Activated CD8-positive, alpha-beta T cell treated with anti-CD3 and anti-CD28 coated beads for 36 hours (primary cell): ENCODE measurements around the gene ACTL7A. TPM values are rescaled to one million over a fixed set of nuclear protein-coding genes. Genes with fewer than 3 reads are reported as not detected.
"Not testable (repeated sequence)": the region's sequence is repeated elsewhere in the genome, so short reads cannot be mapped to it uniquely, and the experiment has no call there.

Source experiments
- ATAC-seq: fragments of 200-7000 bp; cut with Tn5 transposase; one replicate; pipeline ENCODE4 v1.10.0; 2021; ENCODE audit warnings: mild to moderate bottlenecking, moderate library complexity
- CTCF ChIA-PET: fragments of 350-600 bp; sonication (Branson Sonifier 250); formaldehyde crosslinking; loops from one replicate; lab custom pipeline; 2021; ENCODE audit warnings: antibody characterized with exemption; lab: Charles Lee
- POLR2A ChIA-PET: fragments of 350-600 bp; sonication (Branson Sonifier 250); formaldehyde crosslinking; loops from one replicate; lab custom pipeline; 2021; ENCODE audit warnings: antibody characterized with exemption; lab: Charles Lee
- DNase-seq: peaks from one replicate; pipeline ENCODE4 v3.0.0-alpha.2; 2020
- H3K27ac Mint-ChIP-seq: one replicate; pipeline ENCODE4 v1.8.0; 2021; ENCODE audit warnings: mild to moderate bottlenecking, mixed read lengths
- H3K27me3 Mint-ChIP-seq: one replicate; pipeline ENCODE4 v1.8.0; 2021; ENCODE audit warnings: mixed read lengths
- H3K36me3 Mint-ChIP-seq: one replicate; pipeline ENCODE4 v1.8.0; 2021; ENCODE audit warnings: low read depth, mixed read lengths
- H3K4me1 Mint-ChIP-seq: one replicate; pipeline ENCODE4 v1.8.0; 2021; ENCODE audit warnings: low read depth, mixed read lengths
- H3K4me3 Mint-ChIP-seq: one replicate; pipeline ENCODE4 v1.8.0; 2021; ENCODE audit warnings: mild to moderate bottlenecking, moderate library complexity, mixed read lengths
- H3K9me3 Mint-ChIP-seq: one replicate; pipeline ENCODE4 v1.8.0; 2021; ENCODE audit warnings: mixed read lengths
- intact Hi-C: fragments of 100-400 bp; cut with micrococcal nuclease; formaldehyde crosslinking; loops from one replicate; pipeline ENCODE4 v1.10.0; 2022
- total RNA-seq, 2 experiments: library from RNA; stranded (reverse); gene quantifications; one replicate each; pipeline ENCODE4 v1.2.3, GENCODE V29; 2021
- TF ChIP-seq, protein P1 (sequence below): fragments of 200-600 bp; IDR thresholded peaks from one replicate; pipeline ENCODE4 v1.8.0; 2022; ENCODE audit warnings: antibody characterized with exemption, mild to moderate bottlenecking

ACTL7A gene
- total RNA-seq, 2 experiments from 2014 or later = not detected

GRCh38 chr9:108885643-108886348, 23.7 kb downstream of the ACTL7A start:
- ATAC-seq (peak; percentile 100), DNase-seq (peak; percentile 84)
- Mint-ChIP-seq H3K4me3 (peak overlapping the region; percentile 59), H3K27ac (peak overlapping the region; percentile 94), H3K9me3 (no peaks in the 10 kb centered on the region), H3K4me1 (peaks cover 17% of the 10 kb centered on the region), H3K27me3 (no peaks in the 10 kb centered on the region), H3K36me3 (peaks cover 41% of the 10 kb centered on the region)
- CTCF ChIA-PET = interaction anchor here (0.9 to 1.1 kb wide), 2 partner anchors 14 to 48 kb away, joined by 3 to 4 read pairs; partner anchors contain the start of genes ABITRAM and ELP1
- POLR2A ChIA-PET = interaction anchor here (0.9 to 1.1 kb wide), 2 partner anchors 9 to 19 kb away, joined by 3 read pairs; no protein-coding TSS in a partner anchor
- intact Hi-C loops = no loop called here
- TF ChIP-seq, protein P1, sequence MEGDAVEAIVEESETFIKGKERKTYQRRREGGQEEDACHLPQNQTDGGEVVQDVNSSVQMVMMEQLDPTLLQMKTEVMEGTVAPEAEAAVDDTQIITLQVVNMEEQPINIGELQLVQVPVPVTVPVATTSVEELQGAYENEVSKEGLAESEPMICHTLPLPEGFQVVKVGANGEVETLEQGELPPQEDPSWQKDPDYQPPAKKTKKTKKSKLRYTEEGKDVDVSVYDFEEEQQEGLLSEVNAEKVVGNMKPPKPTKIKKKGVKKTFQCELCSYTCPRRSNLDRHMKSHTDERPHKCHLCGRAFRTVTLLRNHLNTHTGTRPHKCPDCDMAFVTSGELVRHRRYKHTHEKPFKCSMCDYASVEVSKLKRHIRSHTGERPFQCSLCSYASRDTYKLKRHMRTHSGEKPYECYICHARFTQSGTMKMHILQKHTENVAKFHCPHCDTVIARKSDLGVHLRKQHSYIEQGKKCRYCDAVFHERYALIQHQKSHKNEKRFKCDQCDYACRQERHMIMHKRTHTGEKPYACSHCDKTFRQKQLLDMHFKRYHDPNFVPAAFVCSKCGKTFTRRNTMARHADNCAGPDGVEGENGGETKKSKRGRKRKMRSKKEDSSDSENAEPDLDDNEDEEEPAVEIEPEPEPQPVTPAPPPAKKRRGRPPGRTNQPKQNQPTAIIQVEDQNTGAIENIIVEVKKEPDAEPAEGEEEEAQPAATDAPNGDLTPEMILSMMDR = no peak

- CTCF ChIA-PET = interaction anchor here (1.1 kb wide), 1 partner anchor 13 kb away, joined by 4 read pairs; no protein-coding TSS in a partner anchor
- H3K9me3 Mint-ChIP-seq, POLR2A ChIA-PET, intact Hi-C loops, ATAC-seq, DNase-seq, H3K27me3 Mint-ChIP-seq: not testable (repeated sequence)
- Mint-ChIP-seq H3K27ac (peak overlapping the region; percentile 94), H3K4me3 (peak overlapping the region; percentile 47), H3K4me1 (peaks cover 17% of the 10 kb centered on the region), H3K36me3 (peaks cover 45% of the 10 kb centered on the region)
These were observed 24.7 kb downstream of the ACTL7A start for GRCh38 chr9:108886594-108887271.

GRCh38 chr9:108889649-108890067, 27.6 kb downstream of the ACTL7A start:
- H3K27ac Mint-ChIP-seq = no peak overlapping the region
- TF ChIP-seq, protein P1 = no peak
- ATAC-seq = no peak
- CTCF ChIA-PET = interaction anchor here (0.9 to 1.8 kb wide), 3 partner anchors 8 to 17 kb away, joined by 3 to 4 read pairs (median 3); no protein-coding TSS in a partner anchor
- no peak overlapping the region for H3K4me3 Mint-ChIP-seq
- peaks cover 17% of the 10 kb centered on the region for H3K4me1 Mint-ChIP-seq
- POLR2A ChIA-PET = interaction anchor here (1.0 kb wide), 1 partner anchor 11 kb away, joined by 3 read pairs; no protein-coding TSS in a partner anchor
- DNase-seq = no peak
- peaks cover 48% of the 10 kb centered on the region for H3K36me3 Mint-ChIP-seq
- intact Hi-C loops = no loop called here
- no peaks in the 10 kb centered on the region for H3K27me3 Mint-ChIP-seq
- no peaks in the 10 kb centered on the region for H3K9me3 Mint-ChIP-seq

- no peaks in the 10 kb centered on the region for H3K9me3 Mint-ChIP-seq
- TF ChIP-seq, protein P1 = no peak
- H3K27me3 Mint-ChIP-seq = no peaks in the 10 kb centered on the region
- POLR2A ChIA-PET = no interaction called here
- DNase-seq (no peak), ATAC-seq (no peak)
- no peak overlapping the region for H3K4me3 Mint-ChIP-seq
- intact Hi-C loops = no loop called here
- peaks cover 55% of the 10 kb centered on the region for H3K36me3 Mint-ChIP-seq
- H3K27ac Mint-ChIP-seq = no peak overlapping the region
- no peaks in the 10 kb centered on the region for H3K4me1 Mint-ChIP-seq
- CTCF ChIA-PET = interaction anchor here (1.4 kb wide), 1 partner anchor 15 kb away, joined by 3 read pairs; no protein-coding TSS in a partner anchor
These were observed 32.3 kb downstream of the ACTL7A start for GRCh38 chr9:108894225-108894997.
